GM12891 (cell line): ENCODE results near the gene RALGDS.

ENCODE experiments used
- DNase-seq: peaks from one replicate; pipeline ENCODE4 v3.0.0; 2011; ENCODE audit warnings: low spot score; ENCODE audit not compliant: insufficient read length
- FAIRE-seq: peaks from 2 replicates; lab custom pipeline; 2011; peaks lifted over from hg19 to GRCh38; lab: Jason Lieb, UNC
- PAX5 ChIP-seq: IDR thresholded peaks from 2 replicates; pipeline ENCODE4 v1.6.1; 2011; ENCODE audit warnings: low read length, moderate library complexity, mild to moderate bottlenecking; ENCODE audit not compliant: insufficient read depth, severe bottlenecking
- POLR2A ChIP-seq: IDR thresholded peaks from 2 replicates; pipeline ENCODE4 v1.6.1; 2011; ENCODE audit warnings: low read depth, low read length, control low read depth
- POLR2AphosphoS5 ChIP-seq: IDR thresholded peaks from 2 replicates; pipeline ENCODE4 v1.6.1; 2011; ENCODE audit warnings: low read depth, low read length, control low read depth
- POU2F2 ChIP-seq: IDR thresholded peaks from 2 replicates; pipeline ENCODE4 v1.6.1; 2011; ENCODE audit warnings: low read depth, mild to moderate bottlenecking, control low read depth, low read length, moderate library complexity
- SPI1 ChIP-seq: IDR thresholded peaks from 2 replicates; pipeline ENCODE4 v1.6.1; 2011; ENCODE audit warnings: low read depth, low read length, control low read depth
- TAF1 ChIP-seq: IDR thresholded peaks from 2 replicates; pipeline ENCODE4 v1.6.1; 2011; ENCODE audit warnings: low read depth, low read length, control low read depth

The RALGDS gene

DNA sequence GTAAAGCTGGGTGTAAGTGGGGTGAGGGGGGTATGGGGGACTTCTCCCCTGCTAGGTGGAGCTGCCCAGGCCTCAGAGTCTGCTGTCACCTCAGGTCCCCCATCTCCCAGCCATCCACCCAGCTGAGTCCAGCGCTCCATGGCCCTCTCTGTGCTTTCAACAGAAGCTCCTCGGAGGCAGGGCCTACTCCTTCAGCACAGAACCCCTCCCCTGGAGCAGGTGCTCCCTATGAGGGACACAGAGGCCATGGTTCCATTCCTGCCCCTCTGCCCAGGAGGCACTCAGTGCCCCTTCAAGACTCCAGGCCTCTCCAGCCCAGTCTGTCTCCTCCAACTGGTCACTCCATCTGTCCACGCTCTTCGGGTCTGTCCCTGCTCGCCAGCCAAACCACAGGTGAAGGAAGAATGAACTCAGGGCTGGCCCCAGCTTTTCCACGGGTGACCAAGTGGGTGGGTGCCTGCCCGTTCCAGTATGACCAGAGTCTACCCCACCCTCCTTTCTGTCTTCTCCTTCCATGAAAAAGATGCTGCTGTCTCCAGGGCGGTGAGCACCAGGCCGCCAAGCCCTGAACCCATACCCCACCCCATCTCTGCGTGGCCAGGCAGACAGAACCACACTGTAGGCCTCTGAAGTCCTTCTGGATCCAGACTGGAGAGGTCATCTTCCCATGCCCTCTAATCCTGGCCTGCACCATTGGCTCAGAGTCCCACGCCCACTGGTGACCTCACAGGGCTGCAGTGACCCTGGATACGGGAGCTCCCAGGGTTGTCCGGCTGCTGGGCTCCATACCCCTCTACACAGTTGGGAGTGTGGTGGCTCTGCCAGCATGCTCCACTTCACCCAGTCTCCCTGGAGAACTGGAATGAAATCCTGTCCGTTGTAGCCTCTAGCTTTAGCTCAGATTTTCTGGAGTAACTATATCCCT, 30.8 kb upstream of the RALGDS start:
- DNase-seq (no peak), FAIRE-seq (no peak)
- TF ChIP-seq POLR2A, result no peak
- no peak for TF ChIP-seq POLR2AphosphoS5
- TF ChIP-seq PAX5, result no peak
- TF ChIP-seq TAF1, result no peak

DNA sequence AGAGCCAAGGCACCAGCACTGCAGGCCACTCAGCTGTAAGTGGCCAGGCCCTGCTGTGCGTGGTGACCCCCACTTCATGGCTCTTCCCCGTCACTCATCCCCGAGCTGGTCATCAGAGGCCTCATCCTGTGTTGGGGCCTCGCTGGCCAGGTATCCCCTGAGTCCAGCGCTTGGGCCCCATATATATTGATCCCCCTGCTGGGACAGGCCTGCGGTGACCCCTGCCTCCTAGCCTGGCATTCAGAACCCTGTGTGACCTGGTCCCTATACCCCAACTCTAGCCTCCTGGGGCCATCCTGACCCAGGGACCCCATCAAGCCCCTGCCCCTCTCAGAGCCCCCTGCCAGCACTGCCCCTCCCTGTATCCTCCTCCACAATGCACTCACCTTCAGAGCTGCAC, 30.0 kb upstream of the RALGDS start:
- TF ChIP-seq SPI1 (no peak), TAF1 (no peak), PAX5 (no peak), POU2F2 (no peak), POLR2AphosphoS5 (no peak), POLR2A (no peak)
- DNase-seq (no peak), FAIRE-seq (no peak)

DNA sequence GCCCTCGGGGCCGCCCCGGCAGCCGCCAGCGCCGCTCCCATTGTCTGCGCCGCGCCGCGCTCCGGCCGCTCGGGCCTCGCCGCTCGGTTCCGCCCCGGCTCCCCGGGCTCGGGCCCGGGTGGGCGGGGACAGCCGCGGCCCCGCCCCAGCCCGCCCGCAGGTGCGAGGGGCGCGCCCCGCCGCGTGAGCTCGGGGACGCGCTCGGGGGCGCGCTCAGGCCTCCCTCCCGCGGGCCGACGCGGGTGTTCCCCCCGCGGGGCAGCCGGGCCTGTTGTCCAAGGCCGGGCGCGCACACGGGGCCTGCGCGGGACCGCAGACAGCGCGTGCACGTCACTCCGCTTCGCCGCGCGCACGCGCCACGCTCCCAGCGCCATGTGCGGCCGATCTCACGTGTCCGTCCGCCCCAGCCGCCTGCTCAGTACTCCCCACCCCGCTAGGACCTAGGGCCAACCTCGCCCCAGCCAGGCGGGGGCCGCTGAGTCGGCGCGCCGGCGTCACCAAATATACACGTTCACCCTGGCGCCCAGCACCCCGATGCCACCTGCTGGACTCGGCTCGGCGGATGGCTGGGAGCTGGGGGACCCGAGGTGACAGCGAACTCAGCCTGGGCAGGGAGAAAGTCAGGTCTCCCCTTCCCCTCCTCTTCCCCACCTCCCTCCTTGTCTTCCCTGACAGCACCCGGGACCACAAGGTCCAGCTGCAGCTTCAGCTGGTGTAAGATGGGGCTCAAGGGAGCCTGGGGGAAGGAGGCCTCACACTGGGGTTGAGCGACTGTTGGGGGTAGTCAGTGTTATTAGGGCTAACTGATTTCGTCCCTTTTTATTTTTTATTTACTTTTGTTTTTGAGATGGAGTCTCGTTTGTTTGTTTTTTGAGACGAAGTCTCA, 28.3 kb upstream of the RALGDS start:
- TF ChIP-seq PAX5, result peak; percentile 33
- TF ChIP-seq TAF1, result no peak
- TF ChIP-seq POU2F2, result no peak
- peak; percentile 14; the same call in 1 of the 2 replicates for TF ChIP-seq POLR2AphosphoS5
- no peak for TF ChIP-seq SPI1
- TF ChIP-seq POLR2A, result peak; percentile 31; the same call in 1 of the 2 replicates
- DNase-seq (peak; percentile 97), FAIRE-seq (peak; percentile 100)

DNA sequence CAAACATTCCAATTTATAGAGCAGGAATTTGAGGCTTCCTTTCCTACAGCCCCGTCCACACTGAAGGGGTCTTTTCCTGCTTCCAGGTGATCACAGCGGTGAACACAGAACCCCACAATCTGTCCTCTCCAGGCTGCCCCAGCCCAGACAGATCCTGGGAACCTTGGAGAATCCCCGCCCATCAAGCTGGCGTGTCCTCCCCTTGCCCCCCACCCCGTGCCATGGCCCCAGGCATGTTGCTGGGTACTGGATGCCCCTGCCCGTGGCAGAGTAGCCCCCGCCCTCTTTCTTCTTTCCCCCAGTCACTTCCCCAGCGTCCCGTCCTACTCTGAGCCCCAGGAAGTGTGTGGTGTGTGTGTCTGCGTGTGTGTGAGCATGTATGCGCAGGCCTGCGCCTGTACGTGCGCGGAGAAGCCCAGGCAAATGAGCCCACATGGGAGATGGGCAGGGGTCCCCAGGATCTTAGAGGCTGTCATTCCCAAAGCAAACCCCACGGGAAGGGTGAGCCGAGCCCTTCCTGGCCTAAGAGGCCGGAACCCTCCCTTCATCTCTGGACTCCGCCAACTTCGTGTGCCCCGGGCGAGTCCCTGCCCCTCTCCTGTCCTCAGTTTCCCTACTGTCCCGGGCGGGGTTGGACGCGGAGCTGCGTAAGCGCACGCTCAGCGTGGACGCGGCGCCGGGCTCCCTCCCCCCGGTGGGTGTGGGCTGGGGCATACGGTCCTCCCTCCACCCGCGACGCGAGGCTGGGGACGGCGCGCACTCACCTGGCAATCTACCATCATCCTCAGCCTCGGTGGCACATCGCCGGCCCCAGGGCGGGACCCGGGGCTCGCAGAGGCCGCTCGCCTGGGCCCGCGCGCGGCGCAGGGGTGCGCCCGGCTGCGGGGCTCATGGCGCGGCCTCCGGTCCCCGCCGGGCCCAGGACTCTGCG, 27.4 kb upstream of the RALGDS start:
- FAIRE-seq, result no peak
- TF ChIP-seq SPI1 (peak; percentile 7; the same call in 1 of the 2 replicates), POU2F2 (peak; percentile 42; the same call in 1 of the 2 replicates), TAF1 (0 out of 2 replicates have a peak, but pooled peaks have one; percentile 26), POLR2A (no peak; the same call in 1 of the 2 replicates), POLR2AphosphoS5 (no peak), PAX5 (no peak)
- no peak for DNase-seq

- FAIRE-seq (peak; percentile 88), DNase-seq (peak; percentile 75)
- no peak for TF ChIP-seq POLR2AphosphoS5
- TF ChIP-seq POU2F2, result 0 out of 2 replicates have a peak, but pooled peaks have one; percentile 12
Measured at GRCh38 chr9:133147412-133148198, 26.6 kb upstream of the RALGDS start.

DNA sequence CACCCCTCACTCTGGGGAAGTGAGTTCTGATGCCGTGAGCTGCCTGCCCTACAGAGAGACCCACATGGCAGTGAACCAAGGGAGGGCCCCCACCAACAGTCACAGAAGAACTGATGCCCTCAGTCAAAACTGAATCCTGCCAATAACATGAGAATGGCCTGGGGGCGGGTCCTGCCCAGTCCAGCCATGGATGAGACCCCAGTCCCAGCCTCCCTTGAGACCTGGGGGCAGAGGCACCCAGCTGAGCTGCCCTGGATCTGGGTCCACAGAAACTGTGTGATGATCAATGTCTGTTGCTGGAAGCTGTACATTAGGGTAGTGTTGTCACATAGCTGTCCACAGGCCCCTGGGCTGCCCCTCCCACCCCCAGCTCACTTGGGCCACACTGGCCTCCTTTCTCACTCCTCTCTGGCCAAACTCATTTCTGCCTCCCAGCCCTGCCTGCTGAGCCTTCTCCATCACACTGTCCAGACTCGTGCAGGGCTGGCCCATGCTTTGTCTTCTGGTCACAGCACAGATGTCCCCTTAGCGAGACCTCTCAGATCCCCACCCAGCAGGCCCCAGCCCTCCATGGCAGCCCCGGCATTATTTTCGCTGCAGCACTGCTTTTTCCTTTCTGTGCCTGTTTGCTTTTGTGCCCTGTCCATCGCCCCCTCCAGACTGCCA, 25.8 kb upstream of the RALGDS start:
- TF ChIP-seq PAX5 (no peak), TAF1 (no peak), SPI1 (no peak), POLR2AphosphoS5 (no peak), POU2F2 (no peak), POLR2A (no peak)
- DNase-seq (no peak), FAIRE-seq (no peak)

DNA sequence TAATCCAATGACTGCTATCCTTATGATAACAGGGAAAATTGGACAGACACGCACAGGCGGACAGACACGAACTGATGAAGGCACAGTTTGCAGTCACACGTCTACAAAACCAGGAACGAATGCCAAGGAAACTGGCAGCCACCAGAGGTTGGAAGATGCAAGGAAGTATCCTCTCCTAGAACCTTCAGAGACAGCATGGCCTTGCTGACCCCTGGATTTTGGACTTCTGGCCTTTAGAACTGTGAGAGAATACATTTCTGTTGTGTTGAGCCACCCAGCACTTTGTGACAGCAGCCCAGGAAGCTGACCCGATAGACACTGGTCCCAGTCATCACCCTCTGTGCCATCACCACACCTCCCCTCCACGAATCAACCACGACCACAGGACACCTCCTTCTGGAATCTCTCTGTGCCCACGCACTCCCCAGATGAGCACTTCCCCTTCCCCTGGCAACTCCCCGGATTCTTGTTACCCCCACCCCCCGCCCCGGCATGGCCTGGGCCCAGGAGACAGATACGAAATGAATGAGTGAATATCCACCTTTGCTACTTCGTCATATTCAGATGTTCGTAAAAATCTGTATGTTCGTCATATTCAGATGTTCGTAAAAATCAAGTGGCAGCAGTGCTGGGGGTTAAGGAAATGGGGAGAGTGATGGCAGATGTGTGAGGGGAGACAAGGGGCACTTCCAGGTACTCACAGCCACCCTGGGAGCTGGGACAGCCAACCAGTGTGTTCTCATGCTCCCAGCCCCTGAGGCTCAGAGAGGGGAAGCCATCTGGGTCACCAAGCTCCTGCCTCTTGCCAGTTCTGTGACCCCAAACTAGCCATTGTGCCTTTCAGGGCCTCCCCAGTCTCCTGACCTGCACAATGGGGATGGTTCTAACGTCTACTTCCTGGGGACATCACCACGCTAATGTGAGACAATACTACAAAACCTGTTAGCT, 24.1 kb upstream of the RALGDS start:
- DNase-seq, result no peak
- no peak for FAIRE-seq
- TF ChIP-seq POLR2AphosphoS5, result no peak
- no peak for TF ChIP-seq POLR2A
- no peak for TF ChIP-seq TAF1
- no peak for TF ChIP-seq POU2F2
- no peak for TF ChIP-seq PAX5
- no peak for TF ChIP-seq SPI1
